Small intestine (tissue), 7 donors: ENCODE results near the gene SFXN2. TPM values are rescaled to one million over a fixed set of nuclear protein-coding genes. Genes with fewer than 3 reads are reported as not detected.

Experiments
- DNase-seq, 2 donors: peaks; one replicate each; pipeline versions ENCODE4 v3.0.0 to v3.0.0-alpha.2; 2013
- FAIRE-seq: peaks from 2 replicates; lab custom pipeline; 2012; peaks lifted over from hg19 to GRCh38; lab: Jason Lieb, UNC
- H3K27ac ChIP-seq, 3 donors: one replicate each; pipeline ENCODE4 v1.5.1; 2013; ENCODE audit warnings: low read length in 2 of 3, mild to moderate bottlenecking in 2 of 3, control low read depth in 1 of 3, inconsistent platforms in 1 of 3, low read depth in 1 of 3, moderate library complexity in 1 of 3
- H3K27me3 ChIP-seq, 3 donors: one replicate each; pipeline ENCODE4 v1.6.1; 2013; ENCODE audit warnings: low read length in 3 of 3, inconsistent platforms in 1 of 3; ENCODE audit not compliant: control insufficient read depth in 3 of 3, insufficient read depth in 3 of 3
- H3K36me3 ChIP-seq, 3 donors: one replicate each; pipeline ENCODE4 v1.6.1; 2013; ENCODE audit warnings: low read length in 3 of 3, inconsistent platforms in 1 of 3, low read depth in 1 of 3, mild to moderate bottlenecking in 1 of 3, moderate library complexity in 1 of 3; ENCODE audit not compliant: control insufficient read depth in 3 of 3, insufficient read depth in 2 of 3
- H3K4me1 ChIP-seq, 3 donors: one replicate each; pipeline ENCODE4 v1.6.1; 2013; ENCODE audit warnings: low read length in 2 of 3, inconsistent platforms in 1 of 3, low read depth in 1 of 3, mild to moderate bottlenecking in 1 of 3, moderate library complexity in 1 of 3; ENCODE audit not compliant: control insufficient read depth in 3 of 3, insufficient read depth in 2 of 3
- H3K4me3 ChIP-seq, 3 donors: one replicate each; pipeline ENCODE4 v1.5.1; 2013; ENCODE audit warnings: low read length in 3 of 3, control low read depth in 1 of 3, inconsistent platforms in 1 of 3, low read depth in 1 of 3, mild to moderate bottlenecking in 1 of 3, moderate library complexity in 1 of 3
- H3K9me3 ChIP-seq, 2 donors: one replicate each; pipeline ENCODE4 v1.6.1; 2013; ENCODE audit warnings: low read depth in 1 of 2, low read length in 1 of 2; ENCODE audit not compliant: control insufficient read depth in 2 of 2, insufficient read depth in 1 of 2
- WGBS, 3 donors: extraction: QIAGEN DNeasy Blood & Tissue Kit; methylation state at CpG; one replicate each; pipeline ENCODE4 v1.1.7; 2013; 5-methylcytosine and 5-hydroxymethylcytosine counted together
- polyA plus RNA-seq, 4 donors: library from polyadenylated mRNA; stranded (reverse) in 3 of 4; unstranded in 1 of 4; fragments of 200-250 nt in 3 of 4; fragments of 120-200 nt in 1 of 4; gene quantifications; one replicate each; pipeline versions ENCODE4 v1.2.1 to v1.2.3, GENCODE V29; 2013
- donor health status: healthy with polysubstance abuse.
- donor health status: control.
- donor health status: control.
- donor health status: Bipolar disorder and iron deficiency.
- donor health status: healthy.

SFXN2 gene
- polyA plus RNA-seq, 4 donors = 2.0 to 31.2 (median 10.9) TPM

GRCh38 chr10:102781921-102782557 lies 67.6 kb downstream of the SFXN2 start:
- H3K4me1 ChIP-seq = peaks cover 0 to 31% (median 25%) of the 10 kb centered on the region in 3 donors
- WGBS, 3 donors = 76 to 84% (median 83%) methylated on average over 6 of the region's 6 CpGs
- no peaks in the 10 kb centered on the region for H3K27me3 ChIP-seq
- H3K4me3 ChIP-seq = no peak overlapping the region
- peaks cover 0 to 5% of the 10 kb centered on the region in 2 donors for H3K9me3 ChIP-seq
- peak overlapping the region in 2 of 3 donors; percentile 39 to 90 for H3K27ac ChIP-seq
- DNase-seq = no peak
- peaks cover 0 to 22% (median 0%) of the 10 kb centered on the region in 3 donors for H3K36me3 ChIP-seq
- no peak for FAIRE-seq

GRCh38 chr10:102782673-102783551 lies 68.5 kb downstream of the SFXN2 start:
- Histone ChIP-seq H3K4me3 (no peak overlapping the region), H3K36me3 (peaks cover 0 to 19% (median 0%) of the 10 kb centered on the region in 3 donors), H3K9me3 (peaks cover 0 to 5% of the 10 kb centered on the region in 2 donors), H3K27me3 (no peaks in the 10 kb centered on the region), H3K27ac (peak overlapping the region; percentile 39 to 90 (median 53)), H3K4me1 (peaks cover 0 to 25% (median 23%) of the 10 kb centered on the region in 3 donors)
- FAIRE-seq = no peak
- DNase-seq = no peak
- 55 to 80% (median 77%) methylated on average over 18 of the region's 18 CpGs for WGBS, 3 donors

- FAIRE-seq = no peak
- Histone ChIP-seq H3K4me3 (no peak overlapping the region), H3K27me3 (no peaks in the 10 kb centered on the region), H3K4me1 (peaks cover 0 to 25% (median 23%) of the 10 kb centered on the region in 3 donors), H3K36me3 (peaks cover 0 to 18% (median 0%) of the 10 kb centered on the region in 3 donors), H3K27ac (peak overlapping the region in 2 of 3 donors; percentile 39 to 90), H3K9me3 (peaks cover 0 to 5% of the 10 kb centered on the region in 2 donors)
- no peak for DNase-seq
- 46 to 88% (median 73%) methylated on average over 1 of the region's 1 CpG for WGBS, 3 donors
These were observed 69.1 kb downstream of the SFXN2 start for GRCh38 chr10:102783568-102783967.

- Histone ChIP-seq H3K4me3 (no peak overlapping the region), H3K27ac (peak overlapping the region in 1 of 3 donors; percentile 73), H3K9me3 (peaks cover 0 to 5% of the 10 kb centered on the region in 2 donors), H3K27me3 (no peaks in the 10 kb centered on the region), H3K4me1 (peaks cover 0 to 24% (median 20%) of the 10 kb centered on the region in 3 donors), H3K36me3 (peaks cover 0 to 19% (median 0%) of the 10 kb centered on the region in 3 donors)
- FAIRE-seq (no peak), DNase-seq (no peak)
- WGBS, 3 donors = 58 to 88% (median 80%) methylated on average over 2 of the region's 2 CpGs
These were observed 71.4 kb downstream of the SFXN2 start for GRCh38 chr10:102785818-102786217.

GRCh38 chr10:102791754-102792395 lies 77.4 kb downstream of the SFXN2 start:
- H3K27me3 ChIP-seq = no peaks in the 10 kb centered on the region
- peaks cover 0 to 14% (median 0%) of the 10 kb centered on the region in 3 donors for H3K36me3 ChIP-seq
- H3K27ac ChIP-seq = peak overlapping the region in 1 of 3 donors; percentile 14
- H3K4me3 ChIP-seq = no peak overlapping the region
- WGBS, 3 donors = 83 to 93% (median 92%) methylated on average over 8 of the region's 8 CpGs
- peaks cover 0 to 20% (median 0%) of the 10 kb centered on the region in 3 donors for H3K4me1 ChIP-seq
- no peaks in the 10 kb centered on the region for H3K9me3 ChIP-seq
- FAIRE-seq = no peak
- DNase-seq = no peak

Other genes starting within 250 kb of the SFXN2 start
- gene ACTR1A, start 211.9 kb upstream of the SFXN2 start, polyA plus RNA-seq = 10 to 100 TPM; 42.1 to 68.1 (median 67.2) TPM
- gene SUFU, start 210.7 kb upstream of the SFXN2 start, polyA plus RNA-seq = 10 to 100 TPM in 1 of 4 donors, 1 to 10 TPM in 3; 2.2 to 15.0 (median 4.0) TPM
- 10 to 100 TPM; 38.1 to 65.1 (median 44.7) TPM for gene TRIM8, start 70.2 kb upstream of the SFXN2 start, polyA plus RNA-seq
- 1 to 10 TPM; 3.4 to 8.3 (median 5.6) TPM for gene ARL3, start 239 bp upstream of the SFXN2 start, polyA plus RNA-seq
- 10 to 100 TPM; 15.2 to 38.8 (median 23.3) TPM for gene WBP1L, start 29.3 kb downstream of the SFXN2 start, polyA plus RNA-seq
- gene CYP17A1, start 122.8 kb downstream of the SFXN2 start, polyA plus RNA-seq = 10 to 100 TPM in 1 of 4 donors, 1 to 10 TPM in 2, under 1 TPM in 1; 0.10 to 13.4 (median 2.6) TPM
- 10 to 100 TPM; 38.9 to 55.0 (median 44.7) TPM for gene BORCS7, start 139.6 kb downstream of the SFXN2 start, polyA plus RNA-seq
- gene AS3MT, start 154.8 kb downstream of the SFXN2 start, polyA plus RNA-seq = 10 to 100 TPM in 1 of 4 donors, 1 to 10 TPM in 3; 1.6 to 18.6 (median 3.7) TPM
- gene CNNM2, start 203.7 kb downstream of the SFXN2 start, polyA plus RNA-seq = 10 to 100 TPM in 1 of 4 donors, 1 to 10 TPM in 2, under 1 TPM in 1; 0.45 to 18.0 (median 2.2) TPM